Keratinocyte (primary cell): ENCODE measurements around the gene ZMIZ1.

Experiments used
- EZH2 ChIP-seq: IDR thresholded peaks from one replicate; pipeline ENCODE4 v1.6.1; 2012; ENCODE audit warnings: inconsistent platforms, mild to moderate bottlenecking, low read length, moderate library complexity
- TF ChIP-seq, protein P1 (sequence below), 3 experiments: IDR thresholded peaks in 1 of 3; conservative IDR thresholded peaks in 1 of 3; optimal IDR thresholded peaks in 1 of 3; 2 replicates in 2 of 3; 3 replicates in 1 of 3; pipeline versions ENCODE3 to v1.5.1; 2011; ENCODE audit warnings: low read length in 3 of 3, mild to moderate bottlenecking in 3 of 3, moderate library complexity in 2 of 3, control low read depth in 1 of 3, inconsistent platforms in 1 of 3; ENCODE audit not compliant: insufficient read depth in 2 of 3; ENCODE audit errors: extremely low read depth in 1 of 3

DNA sequence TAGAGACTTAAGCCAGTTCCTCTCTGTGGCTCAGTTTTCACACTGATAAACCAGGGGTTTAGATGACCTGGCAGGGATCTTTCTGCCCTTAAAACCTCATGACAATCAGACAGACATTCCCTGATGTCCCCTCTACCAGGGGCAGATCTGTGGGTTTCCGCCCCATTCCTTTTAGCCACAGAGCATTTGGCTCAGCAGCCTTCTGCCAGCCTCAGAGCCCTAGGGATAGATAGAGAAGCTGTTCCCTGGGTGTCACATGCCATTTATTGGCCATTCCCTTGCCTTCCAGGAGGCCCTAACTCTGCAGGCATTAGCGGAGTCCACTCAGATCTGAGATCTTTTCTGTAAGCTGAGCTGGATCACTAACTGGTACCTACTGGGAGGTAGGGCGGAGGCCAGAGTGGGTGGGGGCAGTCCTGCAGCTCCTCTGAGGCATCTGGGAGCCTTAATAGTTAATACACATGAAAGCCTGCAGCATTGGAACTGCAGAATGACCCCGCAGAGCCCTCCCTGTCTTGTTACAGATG lies 101.5 kb downstream of the ZMIZ1 start:
- TF ChIP-seq, protein P1, sequence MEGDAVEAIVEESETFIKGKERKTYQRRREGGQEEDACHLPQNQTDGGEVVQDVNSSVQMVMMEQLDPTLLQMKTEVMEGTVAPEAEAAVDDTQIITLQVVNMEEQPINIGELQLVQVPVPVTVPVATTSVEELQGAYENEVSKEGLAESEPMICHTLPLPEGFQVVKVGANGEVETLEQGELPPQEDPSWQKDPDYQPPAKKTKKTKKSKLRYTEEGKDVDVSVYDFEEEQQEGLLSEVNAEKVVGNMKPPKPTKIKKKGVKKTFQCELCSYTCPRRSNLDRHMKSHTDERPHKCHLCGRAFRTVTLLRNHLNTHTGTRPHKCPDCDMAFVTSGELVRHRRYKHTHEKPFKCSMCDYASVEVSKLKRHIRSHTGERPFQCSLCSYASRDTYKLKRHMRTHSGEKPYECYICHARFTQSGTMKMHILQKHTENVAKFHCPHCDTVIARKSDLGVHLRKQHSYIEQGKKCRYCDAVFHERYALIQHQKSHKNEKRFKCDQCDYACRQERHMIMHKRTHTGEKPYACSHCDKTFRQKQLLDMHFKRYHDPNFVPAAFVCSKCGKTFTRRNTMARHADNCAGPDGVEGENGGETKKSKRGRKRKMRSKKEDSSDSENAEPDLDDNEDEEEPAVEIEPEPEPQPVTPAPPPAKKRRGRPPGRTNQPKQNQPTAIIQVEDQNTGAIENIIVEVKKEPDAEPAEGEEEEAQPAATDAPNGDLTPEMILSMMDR (optimal IDR thresholded peaks at IDR 0.05 in 1 of 3, IDR thresholded peaks at IDR 0.05 in 1 of 3, conservative IDR thresholded peaks at IDR 0.05 in 1 of 3; ENCODE audit: extremely low read depth in 1 of 3, insufficient read depth in 2 of 3, low read length in 3 of 3): no peak
- no peak for TF ChIP-seq EZH2
